Breast epithelium (tissue), 3 donors: ENCODE results near the gene PIK3CD.

Experiments used
- CTCF ChIP-seq, 3 donors: fragments of 450-650 bp; IDR thresholded peaks; one replicate each; pipeline ENCODE4 v1.5.1; 2016 to 2017; ENCODE audit warnings: antibody characterized with exemption in 3 of 3, mild to moderate bottlenecking in 3 of 3, moderate library complexity in 3 of 3
- POLR2A ChIP-seq: fragments of 450-650 bp; IDR thresholded peaks from one replicate; pipeline ENCODE4 v1.6.1; 2016; ENCODE audit warnings: antibody characterized with exemption, mild to moderate bottlenecking, moderate library complexity

- TF ChIP-seq POLR2A (no peak), CTCF (IDR thresholded peaks at IDR 0.05) (no peak)
Measured at GRCh38 chr1:9605946-9606455, 45.5 kb upstream of the PIK3CD start.
